Stimulated activated naive CD8-positive, alpha-beta T cell treated with anti-CD3 and anti-CD28 coated beads, Interleukin-15, Interleukin-2, amounts not matched to agents 100 ng/mL and 50 ng/mL, for 24 hours (primary cell): ENCODE measurements around the gene FXYD7.

Experiments
- H3K27ac Mint-ChIP-seq: one replicate; pipeline ENCODE4 v1.8.0; 2021; ENCODE audit warnings: mild to moderate bottlenecking, mixed read lengths
- H3K27me3 Mint-ChIP-seq: one replicate; pipeline ENCODE4 v1.8.0; 2021; ENCODE audit warnings: mixed read lengths
- H3K36me3 Mint-ChIP-seq: one replicate; pipeline ENCODE4 v1.8.0; 2021; ENCODE audit warnings: low read depth, mixed read lengths
- H3K4me1 Mint-ChIP-seq: one replicate; pipeline ENCODE4 v1.8.0; 2021; ENCODE audit warnings: low read depth, mixed read lengths
- H3K4me3 Mint-ChIP-seq: one replicate; pipeline ENCODE4 v1.8.0; 2021; ENCODE audit warnings: mild to moderate bottlenecking, mixed read lengths
- H3K9me3 Mint-ChIP-seq: one replicate; pipeline ENCODE4 v1.8.0; 2021; ENCODE audit warnings: mixed read lengths

Gene FXYD7

DNA sequence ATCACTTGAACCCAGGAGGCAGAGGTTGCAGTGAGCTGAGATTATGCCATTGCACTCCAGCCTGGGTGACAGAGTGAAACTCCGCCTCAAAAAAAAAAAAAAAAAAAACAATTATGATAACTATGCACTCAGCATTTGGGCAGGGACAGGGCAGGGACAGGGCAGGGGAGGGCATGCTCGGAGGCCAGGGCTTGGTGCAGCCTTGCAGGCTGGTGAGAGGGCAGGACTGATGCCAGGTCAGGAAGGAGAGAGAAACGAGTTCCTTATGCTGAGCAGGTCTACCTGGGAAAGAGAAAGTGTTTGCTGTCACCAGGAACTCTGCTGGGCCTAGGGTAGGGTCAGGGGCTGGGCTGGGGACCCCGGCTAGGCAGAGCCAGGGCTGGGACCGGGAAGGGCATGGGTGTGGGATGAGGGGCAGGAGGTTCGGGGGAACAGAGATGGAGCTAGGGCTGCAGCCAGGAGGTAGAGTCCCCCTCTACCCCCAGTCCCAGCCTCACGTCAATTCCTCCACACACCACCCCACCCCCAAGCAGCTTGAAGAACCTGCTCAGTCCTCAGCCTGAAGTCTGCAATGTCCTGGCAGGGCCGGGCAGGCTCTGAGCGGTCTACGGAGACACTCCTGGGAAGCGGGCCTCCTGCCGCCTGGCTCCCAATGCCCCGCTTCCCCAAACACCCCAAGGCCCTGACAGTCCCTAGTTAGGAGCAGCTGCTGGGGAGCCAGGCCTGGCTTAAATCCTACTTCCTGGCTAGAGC lies 24.6 kb upstream of the FXYD7 start:
- H3K9me3 Mint-ChIP-seq: no peaks in the 10 kb centered on the region
- H3K4me1 Mint-ChIP-seq: peaks cover 6% of the 10 kb centered on the region
- no peaks in the 10 kb centered on the region for H3K27me3 Mint-ChIP-seq
- no peak overlapping the region for H3K27ac Mint-ChIP-seq
- H3K4me3 Mint-ChIP-seq: no peak overlapping the region
- H3K36me3 Mint-ChIP-seq: no peaks in the 10 kb centered on the region

DNA sequence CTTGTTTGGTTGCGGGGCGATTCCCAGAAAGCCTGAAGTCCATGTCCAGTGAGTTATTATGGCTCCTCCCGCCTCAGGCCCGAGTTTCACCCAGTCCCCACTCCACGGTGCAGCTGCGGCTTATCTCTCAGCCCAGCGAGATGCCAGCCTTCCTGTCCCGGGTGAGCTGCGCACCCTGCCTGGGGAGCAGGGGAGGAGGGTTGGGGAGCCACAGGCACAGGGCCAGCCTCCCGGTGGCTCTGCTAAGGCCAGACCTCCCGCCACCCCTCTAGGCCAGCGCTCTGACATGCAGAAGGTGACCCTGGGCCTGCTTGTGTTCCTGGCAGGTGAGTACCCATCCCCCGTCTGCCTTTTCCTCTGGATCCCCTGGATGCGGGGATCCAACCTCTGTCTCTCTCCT lies 24.0 kb upstream of the FXYD7 start:
- H3K27me3 Mint-ChIP-seq: no peaks in the 10 kb centered on the region
- peaks cover 13% of the 10 kb centered on the region for H3K4me1 Mint-ChIP-seq
- no peaks in the 10 kb centered on the region for H3K36me3 Mint-ChIP-seq
- H3K9me3 Mint-ChIP-seq: no peaks in the 10 kb centered on the region
- no peak overlapping the region for H3K4me3 Mint-ChIP-seq
- H3K27ac Mint-ChIP-seq: no peak overlapping the region

DNA sequence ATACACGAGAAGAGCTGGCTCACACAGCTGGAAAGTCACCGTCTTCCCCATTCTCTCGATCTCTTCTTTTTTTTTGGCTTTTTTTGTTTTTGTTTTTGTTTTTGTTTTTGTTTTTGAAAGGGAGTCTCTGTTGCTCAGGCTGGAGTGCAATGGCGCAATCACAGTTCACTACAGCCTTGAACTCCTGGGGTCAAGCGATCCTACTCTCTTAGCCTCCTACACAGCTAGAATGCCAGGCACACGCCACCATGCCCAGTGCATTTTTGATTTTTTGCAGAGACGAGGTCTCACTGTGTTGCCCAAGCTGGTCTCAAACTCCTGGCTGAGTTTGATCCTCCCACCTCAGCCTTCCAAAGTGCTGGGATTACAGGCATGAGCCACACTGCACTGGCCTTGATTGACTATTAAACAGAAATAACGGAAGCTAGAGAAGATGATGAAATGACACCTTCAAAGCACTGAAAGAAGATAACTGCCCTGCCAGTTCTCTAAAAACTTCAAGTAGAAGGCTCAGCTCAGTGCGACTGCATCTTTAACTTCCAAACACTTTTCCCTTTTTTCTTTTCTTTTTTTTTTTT lies 23.4 kb upstream of the FXYD7 start:
- no peaks in the 10 kb centered on the region for H3K36me3 Mint-ChIP-seq
- H3K4me3 Mint-ChIP-seq: no peak overlapping the region
- no peaks in the 10 kb centered on the region for H3K9me3 Mint-ChIP-seq
- peaks cover 15% of the 10 kb centered on the region for H3K4me1 Mint-ChIP-seq
- H3K27ac Mint-ChIP-seq: no peak overlapping the region
- no peaks in the 10 kb centered on the region for H3K27me3 Mint-ChIP-seq

DNA sequence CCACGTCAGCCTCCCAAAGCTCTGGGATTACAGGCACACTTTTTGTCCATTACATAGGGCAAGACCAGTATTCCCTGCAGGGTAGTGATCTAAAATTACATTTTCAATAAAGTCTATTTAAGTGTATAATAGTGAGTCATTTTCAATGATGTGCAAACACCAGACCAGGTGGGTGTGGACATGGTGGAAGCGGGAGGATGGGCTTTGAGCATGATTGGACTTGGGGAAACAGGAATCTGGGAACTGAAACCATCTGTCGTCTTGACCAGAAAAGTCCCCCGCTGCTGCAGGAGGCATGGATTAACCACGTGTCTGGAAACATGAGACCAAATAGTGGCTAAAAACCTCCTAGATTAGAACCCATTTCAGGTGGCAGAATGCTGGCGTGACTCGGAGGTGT lies 22.6 kb upstream of the FXYD7 start:
- no peak overlapping the region for H3K4me3 Mint-ChIP-seq
- peaks cover 14% of the 10 kb centered on the region for H3K4me1 Mint-ChIP-seq

DNA sequence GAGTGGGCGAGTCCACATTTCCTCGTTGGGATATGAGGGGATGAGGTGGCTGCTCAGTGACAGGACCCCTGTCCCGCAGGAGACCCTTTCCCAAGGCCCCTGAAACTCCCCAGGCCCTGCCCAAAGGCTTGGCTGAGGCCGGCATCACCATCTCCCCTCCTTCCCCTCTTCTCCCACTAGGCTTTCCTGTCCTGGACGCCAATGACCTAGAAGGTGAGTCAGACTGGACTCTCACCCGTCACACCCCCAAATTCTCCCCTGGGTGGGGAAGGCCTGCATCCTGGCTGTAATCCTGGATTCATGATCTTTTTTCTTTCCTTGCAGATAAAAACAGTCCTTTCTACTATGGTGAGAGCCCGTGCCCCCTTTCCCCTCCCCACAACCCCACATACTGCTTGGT lies 22.2 kb upstream of the FXYD7 start:
- no peak overlapping the region for H3K4me3 Mint-ChIP-seq
- peaks cover 14% of the 10 kb centered on the region for H3K4me1 Mint-ChIP-seq
- H3K36me3 Mint-ChIP-seq: no peaks in the 10 kb centered on the region
- no peaks in the 10 kb centered on the region for H3K27me3 Mint-ChIP-seq
- no peak overlapping the region for H3K27ac Mint-ChIP-seq
- H3K9me3 Mint-ChIP-seq: no peaks in the 10 kb centered on the region

More for the DNA sequence above, 22.6 kb upstream of the FXYD7 start:
- H3K27ac Mint-ChIP-seq: no peak overlapping the region
- no peaks in the 10 kb centered on the region for H3K36me3 Mint-ChIP-seq
- no peaks in the 10 kb centered on the region for H3K27me3 Mint-ChIP-seq
- H3K9me3 Mint-ChIP-seq: no peaks in the 10 kb centered on the region

DNA sequence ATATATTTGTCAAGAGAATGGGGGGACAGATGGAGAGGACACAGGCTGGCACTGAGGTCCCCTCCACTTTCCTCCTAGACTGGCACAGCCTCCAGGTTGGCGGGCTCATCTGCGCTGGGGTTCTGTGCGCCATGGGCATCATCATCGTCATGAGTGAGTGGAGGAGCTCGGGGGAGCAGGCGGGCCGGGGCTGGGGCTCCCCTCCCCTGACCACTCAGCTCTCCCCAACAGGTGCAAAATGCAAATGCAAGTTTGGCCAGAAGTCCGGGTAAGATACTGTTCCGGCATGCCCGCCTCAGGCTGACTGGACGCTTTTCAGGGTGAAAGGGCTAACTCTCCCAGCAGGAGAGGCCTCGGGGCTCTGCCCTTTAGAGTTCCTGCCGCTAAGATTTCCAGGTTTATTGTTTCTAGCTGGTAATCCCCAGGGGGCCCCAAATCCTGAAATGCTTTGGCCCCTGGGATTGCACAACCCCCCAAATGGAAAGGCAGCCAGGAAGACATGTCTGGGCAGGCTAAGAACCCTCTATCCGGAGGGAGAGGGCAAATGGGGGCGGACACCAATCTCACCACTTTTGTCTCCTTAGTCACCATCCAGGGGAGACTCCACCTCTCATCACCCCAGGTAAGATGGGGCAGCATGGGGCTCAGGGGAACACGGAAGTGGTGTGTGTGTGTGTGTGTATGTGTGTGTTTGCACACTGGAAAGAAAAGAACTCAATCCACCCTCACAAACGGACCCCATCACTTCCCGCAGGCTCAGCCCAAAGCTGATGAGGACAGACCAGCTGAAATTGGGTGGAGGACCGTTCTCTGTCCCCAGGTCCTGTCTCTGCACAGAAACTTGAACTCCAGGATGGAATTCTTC lies 20.1 kb upstream of the FXYD7 start:
- H3K4me3 Mint-ChIP-seq: no peak overlapping the region
- H3K9me3 Mint-ChIP-seq: no peaks in the 10 kb centered on the region
- no peak overlapping the region for H3K27ac Mint-ChIP-seq
- H3K27me3 Mint-ChIP-seq: no peaks in the 10 kb centered on the region
- peaks cover 14% of the 10 kb centered on the region for H3K4me1 Mint-ChIP-seq
- H3K36me3 Mint-ChIP-seq: no peaks in the 10 kb centered on the region

DNA sequence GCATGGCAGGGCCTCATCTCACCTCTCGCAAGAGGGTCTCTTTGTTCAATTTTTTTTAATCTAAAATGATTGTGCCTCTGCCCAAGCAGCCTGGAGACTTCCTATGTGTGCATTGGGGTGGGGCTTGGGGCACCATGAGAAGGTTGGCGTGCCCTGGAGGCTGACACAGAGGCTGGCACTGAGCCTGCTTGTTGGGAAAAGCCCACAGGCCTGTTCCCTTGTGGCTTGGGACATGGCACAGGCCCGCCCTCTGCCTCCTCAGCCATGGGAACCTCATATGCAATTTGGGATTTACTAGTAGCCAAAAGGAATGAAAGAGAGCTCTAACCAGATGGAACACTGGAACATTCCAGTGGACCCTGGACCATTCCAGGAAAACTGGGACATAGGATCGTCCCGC lies 19.5 kb upstream of the FXYD7 start:
- no peaks in the 10 kb centered on the region for H3K27me3 Mint-ChIP-seq
- peaks cover 14% of the 10 kb centered on the region for H3K4me1 Mint-ChIP-seq
- no peaks in the 10 kb centered on the region for H3K36me3 Mint-ChIP-seq
- peak overlapping the region; percentile 80 for H3K4me3 Mint-ChIP-seq
- H3K27ac Mint-ChIP-seq: no peak overlapping the region
- H3K9me3 Mint-ChIP-seq: no peaks in the 10 kb centered on the region

DNA sequence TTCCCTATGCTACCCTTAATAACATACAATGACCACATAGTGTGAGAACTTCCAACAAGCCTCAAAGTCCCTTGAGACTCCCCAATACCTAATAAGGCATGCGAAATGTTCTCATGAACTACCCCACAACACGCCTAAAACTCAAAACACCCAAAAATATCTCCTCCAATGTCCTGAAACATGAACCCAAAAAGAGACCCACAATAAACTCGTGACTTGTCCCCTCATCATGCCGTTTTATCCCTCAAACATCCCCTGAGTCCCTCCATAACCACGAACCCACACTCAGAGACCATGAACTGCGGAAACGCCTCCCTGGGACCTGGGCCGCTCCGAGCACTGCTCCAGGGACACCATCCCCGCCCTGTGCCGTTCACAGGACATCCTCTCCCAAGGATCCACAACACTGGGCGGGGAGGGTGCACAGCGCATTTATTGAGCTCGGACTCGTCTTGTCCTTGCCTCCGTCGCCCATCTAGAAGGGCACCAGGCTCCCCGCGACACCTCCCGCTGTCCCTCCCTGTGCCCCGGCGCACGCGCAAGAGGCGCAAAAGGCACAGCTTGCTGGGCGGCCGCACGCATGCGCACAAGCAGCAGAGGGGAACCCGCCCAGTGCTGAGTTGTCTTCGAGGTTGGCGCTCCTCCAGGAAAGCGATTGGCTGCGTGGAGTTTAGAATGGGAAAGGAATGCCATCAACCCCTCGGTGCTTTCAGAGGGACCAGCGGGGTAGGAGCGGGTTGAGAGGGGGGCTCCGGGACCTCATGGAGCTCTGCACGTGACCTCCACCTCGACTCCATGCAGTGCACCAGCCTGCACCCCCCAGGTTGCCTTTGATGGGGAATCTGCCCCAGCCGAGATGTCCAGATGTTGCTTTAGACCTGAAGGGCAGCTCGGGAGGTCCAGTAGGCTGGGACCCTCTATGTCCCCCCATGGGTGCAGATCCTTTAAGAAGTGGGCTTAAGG lies 18.7 kb upstream of the FXYD7 start:
- H3K27me3 Mint-ChIP-seq: no peaks in the 10 kb centered on the region
- H3K9me3 Mint-ChIP-seq: no peaks in the 10 kb centered on the region
- peak overlapping the region; percentile 27 for H3K27ac Mint-ChIP-seq
- peaks cover 14% of the 10 kb centered on the region for H3K4me1 Mint-ChIP-seq
- no peaks in the 10 kb centered on the region for H3K36me3 Mint-ChIP-seq
- H3K4me3 Mint-ChIP-seq: peak overlapping the region; percentile 80

DNA sequence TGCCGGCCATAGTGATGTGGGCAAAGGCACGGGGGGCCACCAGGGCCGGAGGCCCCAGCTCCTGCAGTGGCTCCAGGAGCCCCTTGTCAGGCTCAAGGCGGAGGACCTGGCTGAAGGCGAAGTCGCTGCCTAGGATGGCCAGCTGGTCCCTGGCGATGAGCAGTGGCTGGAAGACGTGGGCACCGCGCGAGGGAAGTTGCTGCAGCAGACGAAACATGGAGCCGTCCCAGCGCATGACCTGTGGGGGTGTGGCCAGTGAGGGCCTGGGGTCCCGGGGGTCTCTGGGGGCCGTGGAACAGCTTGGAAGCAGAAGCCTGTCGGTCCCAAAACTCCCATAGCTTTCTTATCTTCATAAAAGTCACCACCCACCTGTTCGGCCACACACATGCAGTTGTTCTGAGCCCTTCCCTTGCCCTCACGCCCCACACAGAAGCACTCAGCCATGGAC lies 17.8 kb upstream of the FXYD7 start:
- Mint-ChIP-seq H3K36me3 (no peaks in the 10 kb centered on the region), H3K4me1 (peaks cover 14% of the 10 kb centered on the region), H3K27ac (no peak overlapping the region), H3K4me3 (no peak overlapping the region), H3K9me3 (no peaks in the 10 kb centered on the region), H3K27me3 (no peaks in the 10 kb centered on the region)

DNA sequence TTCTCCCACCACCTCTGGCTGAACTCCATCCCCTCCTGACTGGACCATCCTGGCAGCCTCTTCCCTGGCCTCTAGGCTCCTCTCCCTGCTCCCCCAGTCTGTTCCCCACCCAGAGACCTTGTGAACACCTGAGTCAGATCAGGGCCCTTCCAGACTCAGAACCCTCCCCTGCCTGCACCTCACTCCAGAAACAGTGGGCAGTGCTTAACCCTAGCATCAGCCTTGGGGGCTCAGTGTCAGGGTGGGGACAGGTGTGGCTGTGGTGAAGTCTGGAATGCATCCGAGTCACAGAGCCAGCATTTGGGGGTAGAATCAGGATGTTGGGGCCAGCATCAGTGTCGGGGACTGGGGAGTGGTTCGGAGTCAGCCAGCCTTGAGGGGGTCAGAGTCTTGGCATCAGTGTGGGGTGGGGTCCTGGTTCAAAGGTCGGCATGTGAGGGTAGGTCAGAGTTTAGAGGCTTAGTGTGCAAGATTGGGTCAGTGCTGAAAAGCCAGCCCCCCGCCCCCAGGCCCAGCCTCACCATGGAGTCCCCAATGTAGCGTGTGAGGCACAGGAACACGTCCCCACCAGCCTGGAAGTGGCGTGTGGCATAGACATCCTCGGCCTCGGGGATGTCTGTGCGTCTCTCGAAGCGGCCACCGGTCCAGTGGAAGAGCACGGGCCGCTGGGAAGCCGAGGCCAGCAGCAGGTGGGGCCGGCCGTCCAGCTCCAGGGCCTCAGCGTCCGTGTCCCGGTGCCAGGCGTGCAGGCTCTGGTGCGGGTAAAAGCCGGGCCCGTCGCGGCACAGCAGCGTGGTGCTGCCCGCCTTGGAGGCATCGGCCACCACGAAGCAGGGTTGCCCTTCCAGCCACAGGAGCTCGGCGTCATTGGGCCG lies 17.1 kb upstream of the FXYD7 start:
- Mint-ChIP-seq H3K27me3 (no peaks in the 10 kb centered on the region), H3K36me3 (no peaks in the 10 kb centered on the region), H3K4me3 (no peak overlapping the region), H3K27ac (no peak overlapping the region), H3K4me1 (peaks cover 14% of the 10 kb centered on the region), H3K9me3 (no peaks in the 10 kb centered on the region)

DNA sequence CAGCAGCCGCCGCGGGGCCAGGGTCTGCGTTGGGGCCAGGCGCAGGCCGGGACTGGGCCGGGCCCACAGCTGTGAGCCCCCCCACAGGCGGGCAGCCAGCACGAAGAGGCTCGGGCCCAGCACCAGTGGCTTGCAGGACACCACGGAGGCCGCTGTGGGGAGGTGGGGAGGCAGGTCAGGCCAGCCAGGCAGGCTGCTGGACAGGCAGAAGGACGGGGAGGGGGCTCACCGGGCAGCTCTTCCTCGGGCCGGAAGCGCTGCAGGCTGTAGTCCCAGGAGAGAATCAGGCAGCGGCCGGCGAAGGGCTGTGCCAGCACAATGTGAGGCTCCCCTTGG lies 16.5 kb upstream of the FXYD7 start:
- Mint-ChIP-seq H3K36me3 (no peaks in the 10 kb centered on the region), H3K27me3 (no peaks in the 10 kb centered on the region), H3K27ac (no peak overlapping the region), H3K9me3 (no peaks in the 10 kb centered on the region), H3K4me1 (peaks cover 14% of the 10 kb centered on the region), H3K4me3 (no peak overlapping the region)

DNA sequence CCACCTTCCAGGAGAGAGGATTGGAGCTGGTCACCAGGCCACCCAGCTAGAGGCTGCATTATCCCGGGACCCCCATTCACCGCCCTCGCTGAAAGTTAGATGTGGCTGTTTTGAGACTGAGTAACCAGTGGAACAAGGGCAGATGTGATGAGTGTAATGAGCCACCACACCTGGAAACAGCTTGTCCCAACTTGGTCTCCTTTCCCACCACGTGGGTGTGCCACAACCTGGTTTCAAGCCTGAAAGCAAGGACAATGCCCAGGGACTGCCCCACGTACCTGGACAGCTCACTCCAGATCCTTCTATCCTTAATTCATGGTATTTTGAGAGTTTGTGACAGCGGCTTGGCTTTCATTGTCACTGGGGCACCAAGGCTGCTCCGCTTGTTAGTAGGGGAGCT lies 15.2 kb upstream of the FXYD7 start:
- H3K36me3 Mint-ChIP-seq: no peaks in the 10 kb centered on the region

DNA sequence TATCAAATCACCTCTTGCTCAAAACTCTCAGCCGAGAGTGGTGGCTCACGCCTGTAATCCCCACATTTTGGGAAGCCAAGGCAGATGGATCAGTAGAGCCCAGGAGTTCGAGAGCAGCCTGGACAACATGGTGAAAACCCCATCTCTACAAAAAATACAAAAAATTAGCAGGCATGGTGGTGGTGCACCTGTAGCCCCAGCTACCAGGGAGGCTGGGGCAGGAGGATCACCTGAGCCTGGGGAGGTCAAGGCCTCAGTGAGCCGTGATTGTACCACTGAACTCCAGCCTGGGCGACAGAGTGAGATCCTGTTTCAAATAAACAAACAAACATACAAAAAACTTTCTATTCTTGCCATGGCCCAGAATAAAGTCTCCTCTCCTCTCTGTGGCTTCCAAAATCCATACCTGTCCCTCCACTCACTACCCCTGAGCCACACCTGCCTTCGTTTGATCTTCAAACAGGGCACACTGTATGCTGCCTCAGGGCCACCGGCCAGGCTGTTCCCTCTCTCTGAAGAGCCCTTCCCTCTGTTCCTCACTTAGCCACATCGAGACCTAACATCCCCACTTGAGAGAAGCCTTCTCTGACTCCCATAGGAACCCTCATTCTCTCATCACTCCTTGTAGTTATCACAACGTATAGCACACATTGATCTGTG lies 14.5 kb upstream of the FXYD7 start:
- peaks cover 14% of the 10 kb centered on the region for H3K4me1 Mint-ChIP-seq
- H3K9me3 Mint-ChIP-seq: peaks cover 5% of the 10 kb centered on the region
- no peak overlapping the region for H3K4me3 Mint-ChIP-seq
- H3K27ac Mint-ChIP-seq: no peak overlapping the region
- H3K27me3 Mint-ChIP-seq: no peaks in the 10 kb centered on the region
- H3K36me3 Mint-ChIP-seq: no peaks in the 10 kb centered on the region

More for the DNA sequence above, 15.2 kb upstream of the FXYD7 start:
- Mint-ChIP-seq H3K27ac (no peak overlapping the region), H3K9me3 (peaks cover 4% of the 10 kb centered on the region), H3K4me1 (peaks cover 14% of the 10 kb centered on the region), H3K4me3 (no peak overlapping the region), H3K27me3 (no peaks in the 10 kb centered on the region)
